HepG2 (cell line): ENCODE results near the gene SLC10A1. TPM values are rescaled to one million over a fixed set of nuclear protein-coding genes. Genes with fewer than 3 reads are reported as not detected.

Experiments used
- DPF2 ChIP-seq: sonication (generic); formaldehyde crosslinking; IDR thresholded peaks from 2 replicates; pipeline ENCODE4 v1.4.0; 2020; ENCODE audit warnings: mild to moderate bottlenecking, low read depth, missing genetic modification reagents, borderline replicate concordance
- FIP1L1 ChIP-seq: fragments of 200-400 bp; formaldehyde crosslinking; IDR thresholded peaks from 2 replicates; pipeline ENCODE4 v1.6.1; 2018; ENCODE audit warnings: low read depth, mild to moderate bottlenecking, low read length, moderate library complexity, borderline replicate concordance; ENCODE audit not compliant: insufficient read depth
- FOXC1 ChIP-seq: sonication (generic); formaldehyde crosslinking; IDR thresholded peaks from 2 replicates; pipeline ENCODE4 v1.8.0; 2022; ENCODE audit warnings: mild to moderate bottlenecking, missing genetic modification reagents, borderline replicate concordance
- GMEB2 ChIP-seq: IDR thresholded peaks from 2 replicates; pipeline ENCODE4 v1.6.1; 2016; ENCODE audit warnings: missing biosample characterization, missing genetic modification reagents, low read depth
- ISX ChIP-seq: sonication (generic); formaldehyde crosslinking; conservative IDR thresholded peaks from 2 replicates; pipeline ENCODE4 v1.5.0; 2020; ENCODE audit warnings: missing genetic modification reagents
- JUND ChIP-seq: sonication (generic); formaldehyde crosslinking; IDR thresholded peaks from 2 replicates; pipeline ENCODE4 v1.8.0; 2022; ENCODE audit warnings: mild to moderate bottlenecking, missing genetic modification reagents
- SMC3 ChIP-seq: IDR thresholded peaks from 2 replicates; pipeline ENCODE4 v1.6.1; 2011; ENCODE audit warnings: low read length, improper control_type of control experiment
- THAP7 ChIP-seq: sonication (generic); formaldehyde crosslinking; IDR thresholded peaks from 2 replicates; pipeline ENCODE4 v1.8.1; 2023; ENCODE audit warnings: mild to moderate bottlenecking, missing genetic modification reagents
- ZFP37 ChIP-seq: sonication (generic); formaldehyde crosslinking; IDR thresholded peaks from 2 replicates; pipeline ENCODE4 v1.4.0; 2020; ENCODE audit warnings: missing genetic modification reagents, borderline replicate concordance
- ZNF143 ChIP-seq: sonication (generic); formaldehyde crosslinking; IDR thresholded peaks from 2 replicates; pipeline ENCODE4 v1.4.0; 2020; ENCODE audit warnings: missing genetic modification reagents
- ZNF460 ChIP-seq: sonication (generic); formaldehyde crosslinking; IDR thresholded peaks from 2 replicates; pipeline ENCODE4 v1.5.1; 2020; ENCODE audit warnings: missing genetic modification reagents, mild to moderate bottlenecking, borderline replicate concordance
- ZNF607 ChIP-seq: sonication (generic); formaldehyde crosslinking; IDR thresholded peaks from 2 replicates; pipeline ENCODE4 v1.5.1; 2020; ENCODE audit warnings: missing genetic modification reagents, mild to moderate bottlenecking, borderline replicate concordance
- ZNF737 ChIP-seq: sonication (generic); formaldehyde crosslinking; IDR thresholded peaks from 2 replicates; pipeline ENCODE4 v1.5.0; 2020; ENCODE audit warnings: missing genetic modification reagents, mild to moderate bottlenecking, borderline replicate concordance
- polyA plus RNA-seq, 8 experiments: library from polyadenylated mRNA; depleted of rRNA in 3 of 8; stranded (reverse) in 7 of 8; unstranded in 1 of 8; fragments of >200 nt; fragmentation: Illumina TruSeq in 4 of 8; extraction: Trizol in 4 of 8; gene quantifications; 2 replicates each; pipeline versions ENCODE4 v1.2.1 to v1.2.3, GENCODE V29; 2011 to 2016; ENCODE audit warnings: low read depth in 4 of 8, missing spikeins in 1 of 8, mixed read lengths in 1 of 8; ENCODE audit not compliant: insufficient read depth in 1 of 8
- total RNA-seq, 5 experiments: library from RNA; depleted of rRNA; stranded (reverse); fragments of >200 nt; fragmentation: Illumina TruSeq; extraction: Trizol; gene quantifications; 2 replicates each; pipeline ENCODE4 v1.2.3, GENCODE V29; 2016; ENCODE audit warnings: low read depth in 1 of 5
- TF ChIP-seq, protein P1 (sequence below): sonication (generic); formaldehyde crosslinking; IDR thresholded peaks from 2 replicates; pipeline ENCODE4 v1.5.0; 2020; ENCODE audit warnings: missing genetic modification reagents, mild to moderate bottlenecking, borderline replicate concordance
- TF ChIP-seq, protein P2 (sequence below), 2 experiments: IDR thresholded peaks; 2 replicates each; pipeline ENCODE4 v1.6.1; 2011 to 2012; ENCODE audit warnings: low read length in 2 of 2, borderline replicate concordance in 1 of 2, low read depth in 1 of 2, mild to moderate bottlenecking in 1 of 2, moderate library complexity in 1 of 2
- TF ChIP-seq, protein P3 (sequence below): sonication (generic); formaldehyde crosslinking; IDR thresholded peaks from 2 replicates; pipeline ENCODE4 v1.4.0; 2020; ENCODE audit warnings: missing genetic modification reagents

Gene SLC10A1
- total and polyA plus RNA-seq, 2 of the 13 experiments (the other 11 are each of a cell fraction or from before 2014, with no cell fraction given): 0.17 TPM; not detected in 1

GRCh38 chr14:69741055-69741454 lies 56.0 kb downstream of the SLC10A1 start (continued):
- TF ChIP-seq ZNF607: no peak
- no peak for TF ChIP-seq ISX (CRISPR knock-in tag)
- TF ChIP-seq GMEB2: no peak
- TF ChIP-seq, protein P1, sequence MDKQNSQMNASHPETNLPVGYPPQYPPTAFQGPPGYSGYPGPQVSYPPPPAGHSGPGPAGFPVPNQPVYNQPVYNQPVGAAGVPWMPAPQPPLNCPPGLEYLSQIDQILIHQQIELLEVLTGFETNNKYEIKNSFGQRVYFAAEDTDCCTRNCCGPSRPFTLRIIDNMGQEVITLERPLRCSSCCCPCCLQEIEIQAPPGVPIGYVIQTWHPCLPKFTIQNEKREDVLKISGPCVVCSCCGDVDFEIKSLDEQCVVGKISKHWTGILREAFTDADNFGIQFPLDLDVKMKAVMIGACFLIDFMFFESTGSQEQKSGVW: no peak
- TF ChIP-seq, protein P2, sequence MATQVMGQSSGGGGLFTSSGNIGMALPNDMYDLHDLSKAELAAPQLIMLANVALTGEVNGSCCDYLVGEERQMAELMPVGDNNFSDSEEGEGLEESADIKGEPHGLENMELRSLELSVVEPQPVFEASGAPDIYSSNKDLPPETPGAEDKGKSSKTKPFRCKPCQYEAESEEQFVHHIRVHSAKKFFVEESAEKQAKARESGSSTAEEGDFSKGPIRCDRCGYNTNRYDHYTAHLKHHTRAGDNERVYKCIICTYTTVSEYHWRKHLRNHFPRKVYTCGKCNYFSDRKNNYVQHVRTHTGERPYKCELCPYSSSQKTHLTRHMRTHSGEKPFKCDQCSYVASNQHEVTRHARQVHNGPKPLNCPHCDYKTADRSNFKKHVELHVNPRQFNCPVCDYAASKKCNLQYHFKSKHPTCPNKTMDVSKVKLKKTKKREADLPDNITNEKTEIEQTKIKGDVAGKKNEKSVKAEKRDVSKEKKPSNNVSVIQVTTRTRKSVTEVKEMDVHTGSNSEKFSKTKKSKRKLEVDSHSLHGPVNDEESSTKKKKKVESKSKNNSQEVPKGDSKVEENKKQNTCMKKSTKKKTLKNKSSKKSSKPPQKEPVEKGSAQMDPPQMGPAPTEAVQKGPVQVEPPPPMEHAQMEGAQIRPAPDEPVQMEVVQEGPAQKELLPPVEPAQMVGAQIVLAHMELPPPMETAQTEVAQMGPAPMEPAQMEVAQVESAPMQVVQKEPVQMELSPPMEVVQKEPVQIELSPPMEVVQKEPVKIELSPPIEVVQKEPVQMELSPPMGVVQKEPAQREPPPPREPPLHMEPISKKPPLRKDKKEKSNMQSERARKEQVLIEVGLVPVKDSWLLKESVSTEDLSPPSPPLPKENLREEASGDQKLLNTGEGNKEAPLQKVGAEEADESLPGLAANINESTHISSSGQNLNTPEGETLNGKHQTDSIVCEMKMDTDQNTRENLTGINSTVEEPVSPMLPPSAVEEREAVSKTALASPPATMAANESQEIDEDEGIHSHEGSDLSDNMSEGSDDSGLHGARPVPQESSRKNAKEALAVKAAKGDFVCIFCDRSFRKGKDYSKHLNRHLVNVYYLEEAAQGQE (IDR thresholded peaks at IDR 0.05; ENCODE audit: borderline replicate concordance in 1 of 2, low read depth in 1 of 2, low read length in 2 of 2): no peak
- TF ChIP-seq ZNF143 (CRISPR knock-in tag): no peak
- TF ChIP-seq ZNF460: no peak
- no peak for TF ChIP-seq THAP7 (CRISPR knock-in tag)
- no peak for TF ChIP-seq JUND (CRISPR knock-in tag)
- no peak for TF ChIP-seq FOXC1 (CRISPR knock-in tag)
- TF ChIP-seq, protein P3, sequence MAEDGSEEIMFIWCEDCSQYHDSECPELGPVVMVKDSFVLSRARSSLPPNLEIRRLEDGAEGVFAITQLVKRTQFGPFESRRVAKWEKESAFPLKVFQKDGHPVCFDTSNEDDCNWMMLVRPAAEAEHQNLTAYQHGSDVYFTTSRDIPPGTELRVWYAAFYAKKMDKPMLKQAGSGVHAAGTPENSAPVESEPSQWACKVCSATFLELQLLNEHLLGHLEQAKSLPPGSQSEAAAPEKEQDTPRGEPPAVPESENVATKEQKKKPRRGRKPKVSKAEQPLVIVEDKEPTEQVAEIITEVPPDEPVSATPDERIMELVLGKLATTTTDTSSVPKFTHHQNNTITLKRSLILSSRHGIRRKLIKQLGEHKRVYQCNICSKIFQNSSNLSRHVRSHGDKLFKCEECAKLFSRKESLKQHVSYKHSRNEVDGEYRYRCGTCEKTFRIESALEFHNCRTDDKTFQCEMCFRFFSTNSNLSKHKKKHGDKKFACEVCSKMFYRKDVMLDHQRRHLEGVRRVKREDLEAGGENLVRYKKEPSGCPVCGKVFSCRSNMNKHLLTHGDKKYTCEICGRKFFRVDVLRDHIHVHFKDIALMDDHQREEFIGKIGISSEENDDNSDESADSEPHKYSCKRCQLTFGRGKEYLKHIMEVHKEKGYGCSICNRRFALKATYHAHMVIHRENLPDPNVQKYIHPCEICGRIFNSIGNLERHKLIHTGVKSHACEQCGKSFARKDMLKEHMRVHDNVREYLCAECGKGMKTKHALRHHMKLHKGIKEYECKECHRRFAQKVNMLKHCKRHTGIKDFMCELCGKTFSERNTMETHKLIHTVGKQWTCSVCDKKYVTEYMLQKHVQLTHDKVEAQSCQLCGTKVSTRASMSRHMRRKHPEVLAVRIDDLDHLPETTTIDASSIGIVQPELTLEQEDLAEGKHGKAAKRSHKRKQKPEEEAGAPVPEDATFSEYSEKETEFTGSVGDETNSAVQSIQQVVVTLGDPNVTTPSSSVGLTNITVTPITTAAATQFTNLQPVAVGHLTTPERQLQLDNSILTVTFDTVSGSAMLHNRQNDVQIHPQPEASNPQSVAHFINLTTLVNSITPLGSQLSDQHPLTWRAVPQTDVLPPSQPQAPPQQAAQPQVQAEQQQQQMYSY (CRISPR knock-in tag): no peak
- no peak for TF ChIP-seq ZNF737
- TF ChIP-seq SMC3: no peak
- TF ChIP-seq DPF2: 0 out of 2 replicates have a peak, but pooled peaks have one; percentile 26
- TF ChIP-seq FIP1L1: no peak
- no peak for TF ChIP-seq ZFP37 (CRISPR knock-in tag)
